Skin of body (tissue), 1 donor: ENCODE results near the gene TM4SF5. TPM values are rescaled to one million over a fixed set of nuclear protein-coding genes. Genes with fewer than 3 reads are reported as not detected.

ENCODE experiments used
- total RNA-seq: library from RNA; depleted of rRNA; stranded (reverse); fragments of >200 nt; gene quantifications from one replicate; pipeline ENCODE4 v1.2.3, GENCODE V29; 2014

Gene TM4SF5
- total RNA-seq, 1 donor from 2014 or later = not detected

Other genes starting within 250 kb of the TM4SF5 start
- 30.2 TPM for gene MYBBP1A, start 216.5 kb upstream of the TM4SF5 start, total RNA-seq
- 6.1 TPM for gene GGT6, start 211.3 kb upstream of the TM4SF5 start, total RNA-seq
- gene SMTNL2, start 187.4 kb upstream of the TM4SF5 start, total RNA-seq = 14.9 TPM
- gene ALOX15, start 130.2 kb upstream of the TM4SF5 start, total RNA-seq = 2.9 TPM
- 20.4 TPM for gene PELP1, start 67.7 kb upstream of the TM4SF5 start, total RNA-seq
- gene ARRB2, start 61.3 kb upstream of the TM4SF5 start, total RNA-seq = 13.0 TPM
- gene MED11, start 40.5 kb upstream of the TM4SF5 start, total RNA-seq = 8.7 TPM
- gene ZMYND15, start 32.1 kb upstream of the TM4SF5 start, total RNA-seq = 0.89 TPM
- 6.5 TPM for gene CXCL16, start 32.0 kb upstream of the TM4SF5 start, total RNA-seq
- gene VMO1, start 14.5 kb downstream of the TM4SF5 start, total RNA-seq = 1.6 TPM
- not detected for gene GLTPD2, start 17.1 kb downstream of the TM4SF5 start, total RNA-seq
- gene PSMB6, start 24.3 kb downstream of the TM4SF5 start, total RNA-seq = 78.3 TPM
- 24.5 TPM for gene PLD2, start 35.3 kb downstream of the TM4SF5 start, total RNA-seq
- 40.9 TPM for gene MINK1, start 61.5 kb downstream of the TM4SF5 start, total RNA-seq
- gene C17orf107, start 127.7 kb downstream of the TM4SF5 start, total RNA-seq = 6.0 TPM
- 0.69 TPM for gene CHRNE, start 131.2 kb downstream of the TM4SF5 start, total RNA-seq
- 0.10 TPM for gene GP1BA, start 160.4 kb downstream of the TM4SF5 start, total RNA-seq
- gene SLC25A11, start 168.2 kb downstream of the TM4SF5 start, total RNA-seq = 34.2 TPM
- 20.6 TPM for gene RNF167, start 168.4 kb downstream of the TM4SF5 start, total RNA-seq
- 160 TPM for gene PFN1, start 176.6 kb downstream of the TM4SF5 start, total RNA-seq
- gene ENO3, start 179.2 kb downstream of the TM4SF5 start, total RNA-seq = 378 TPM
- gene SPAG7, start 195.9 kb downstream of the TM4SF5 start, total RNA-seq = 40.7 TPM
- 17.8 TPM for gene CAMTA2, start 215.8 kb downstream of the TM4SF5 start, total RNA-seq
- 0.20 TPM for gene INCA1, start 225.6 kb downstream of the TM4SF5 start, total RNA-seq
- gene KIF1C, start 226.1 kb downstream of the TM4SF5 start, total RNA-seq = 29.1 TPM